Measurements from ENCODE around the gene TFPI2. TPM values are rescaled to one million over a fixed set of nuclear protein-coding genes. Genes with fewer than 3 reads are reported as not detected.

The TFPI2 gene
- 87.4 and 112 TPM in 2 replicates for total RNA-seq

GRCh38 chr7:93890464-93891068 lies at the start of gene TFPI2:
TSS of gene TFPI2 (minus strand) at chr7:93890753. CDS start at chr7:93890678, 75 bp downstream.

GRCh38 chr7:93921607-93922566 lies 31.3 kb upstream of the TFPI2 start, which contains the start of gene GNG11:
TSS of gene GNG11 (plus strand) at chr7:93921735. CDS start at chr7:93922138, 403 bp downstream.

GRCh38 chr7:93906267-93906666 lies 15.7 kb upstream of the TFPI2 start, which contains the start of gene GNGT1:
TSS of gene GNGT1 (plus strand) at chr7:93906567. CDS start at chr7:93906747, 180 bp downstream.

Other genes with a start within 250 kb of the TFPI2 start
- not detected in 2 replicates for gene GNGT1, start 15.8 kb upstream of the TFPI2 start, total RNA-seq
- 35.1 and 48.0 TPM in 2 replicates for gene GNG11, start 31.0 kb upstream of the TFPI2 start, total RNA-seq
- 39.8 and 41.4 TPM in 2 replicates for gene BET1, start 113.6 kb upstream of the TFPI2 start, total RNA-seq